Measurements from ENCODE around the gene CPA5.

CPA5 gene

DNA sequence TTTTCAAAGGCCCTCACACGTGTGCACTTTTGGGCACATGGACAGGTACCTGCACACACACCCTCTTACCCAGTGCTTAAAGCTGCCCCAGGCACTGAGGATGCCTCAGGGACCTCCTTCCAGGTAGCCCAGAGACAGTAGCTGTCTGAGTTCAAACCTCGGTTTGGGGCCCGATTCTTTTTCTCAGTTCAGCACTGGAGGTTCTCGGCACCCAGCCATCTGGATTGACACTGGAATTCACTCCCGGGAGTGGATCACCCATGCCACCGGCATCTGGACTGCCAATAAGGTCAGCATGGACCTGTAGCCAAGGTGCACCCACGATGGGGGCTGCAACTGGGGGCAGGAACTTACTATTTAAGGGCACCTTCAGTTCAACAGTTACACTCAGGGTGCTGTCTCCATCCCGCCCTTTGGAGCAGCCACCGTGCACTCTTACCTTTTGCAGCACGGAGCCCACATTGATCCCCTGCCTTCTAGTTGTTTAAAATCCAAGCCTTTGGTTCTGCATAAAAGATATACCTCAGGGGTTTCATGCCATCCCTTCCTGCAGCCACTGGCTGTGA lies 17.7 kb downstream of the CPA5 start:
- TF ChIP-seq, protein P1, sequence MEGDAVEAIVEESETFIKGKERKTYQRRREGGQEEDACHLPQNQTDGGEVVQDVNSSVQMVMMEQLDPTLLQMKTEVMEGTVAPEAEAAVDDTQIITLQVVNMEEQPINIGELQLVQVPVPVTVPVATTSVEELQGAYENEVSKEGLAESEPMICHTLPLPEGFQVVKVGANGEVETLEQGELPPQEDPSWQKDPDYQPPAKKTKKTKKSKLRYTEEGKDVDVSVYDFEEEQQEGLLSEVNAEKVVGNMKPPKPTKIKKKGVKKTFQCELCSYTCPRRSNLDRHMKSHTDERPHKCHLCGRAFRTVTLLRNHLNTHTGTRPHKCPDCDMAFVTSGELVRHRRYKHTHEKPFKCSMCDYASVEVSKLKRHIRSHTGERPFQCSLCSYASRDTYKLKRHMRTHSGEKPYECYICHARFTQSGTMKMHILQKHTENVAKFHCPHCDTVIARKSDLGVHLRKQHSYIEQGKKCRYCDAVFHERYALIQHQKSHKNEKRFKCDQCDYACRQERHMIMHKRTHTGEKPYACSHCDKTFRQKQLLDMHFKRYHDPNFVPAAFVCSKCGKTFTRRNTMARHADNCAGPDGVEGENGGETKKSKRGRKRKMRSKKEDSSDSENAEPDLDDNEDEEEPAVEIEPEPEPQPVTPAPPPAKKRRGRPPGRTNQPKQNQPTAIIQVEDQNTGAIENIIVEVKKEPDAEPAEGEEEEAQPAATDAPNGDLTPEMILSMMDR (IDR thresholded peaks at IDR 0.05), result no peak
- H3K9me3 ChIP-seq, result peaks cover 0 to 7% (median 0%) of the 10 kb centered on the region in 3 donors
- DNase-seq, result peak in 1 of 2 donors; percentile 57
- no peak overlapping the region for H3K27ac ChIP-seq
- H3K36me3 ChIP-seq, result no peaks in the 10 kb centered on the region
- peaks cover 0 to 37% (median 18%) of the 10 kb centered on the region in 4 donors for H3K4me1 ChIP-seq
- no peaks in the 10 kb centered on the region for H3K27me3 ChIP-seq
- H3K4me3 ChIP-seq, result no peak overlapping the region
- intact Hi-C loops (cut with DNase I; ENCODE audit: low total_unique reads), result no loop called here

DNA sequence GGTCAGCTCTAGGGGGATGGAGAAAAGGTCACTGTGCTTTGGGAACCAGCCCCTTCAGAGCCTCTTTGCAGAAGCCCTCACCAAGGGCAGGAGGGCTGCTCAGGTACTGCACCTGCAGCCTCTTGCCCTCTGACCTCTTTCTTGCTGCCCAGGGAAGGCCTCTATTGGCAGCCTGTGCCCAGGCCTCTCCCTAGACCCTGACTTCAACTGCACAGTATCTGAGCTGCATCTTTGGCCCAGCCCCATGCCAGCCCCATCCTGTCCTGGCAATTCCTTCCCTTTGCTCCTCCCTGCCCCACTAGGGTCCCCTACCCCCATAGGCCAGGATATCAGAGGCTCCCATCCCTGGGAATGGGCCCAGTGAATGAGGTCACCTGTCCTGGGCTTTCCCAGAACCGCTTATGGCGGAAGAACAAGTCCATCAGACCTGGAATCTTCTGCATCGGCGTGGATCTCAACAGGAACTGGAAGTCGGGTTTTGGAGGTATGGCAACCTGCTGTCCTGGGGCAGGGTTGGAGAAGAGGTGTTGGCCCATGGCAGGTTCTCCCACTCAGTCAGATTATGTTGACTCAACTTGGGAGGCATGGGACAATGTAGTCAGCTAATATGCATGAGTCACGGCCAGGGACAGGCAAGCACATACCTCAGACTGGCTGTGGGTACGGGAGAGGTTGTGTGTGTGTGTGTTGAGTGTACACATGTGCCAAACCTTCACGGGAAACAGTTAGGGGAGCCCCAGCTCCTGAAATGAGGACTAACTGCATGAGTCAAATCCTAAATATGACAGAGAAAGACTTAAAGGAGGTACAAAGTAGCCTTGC lies 18.6 kb downstream of the CPA5 start:
- H3K27ac ChIP-seq, result peak overlapping the region; percentile 48 to 57
- peak in 1 of 2 donors; percentile 71 for DNase-seq
- H3K36me3 ChIP-seq, result no peaks in the 10 kb centered on the region
- TF ChIP-seq, protein P1 (IDR thresholded peaks at IDR 0.05), result no peak
- intact Hi-C loops (cut with DNase I; ENCODE audit: low total_unique reads), result no loop called here
- H3K27me3 ChIP-seq, result no peaks in the 10 kb centered on the region
- peaks cover 0 to 28% (median 15%) of the 10 kb centered on the region in 4 donors for H3K4me1 ChIP-seq
- peaks cover 0 to 7% (median 0%) of the 10 kb centered on the region in 3 donors for H3K9me3 ChIP-seq
- H3K4me3 ChIP-seq, result no peak overlapping the region

DNA sequence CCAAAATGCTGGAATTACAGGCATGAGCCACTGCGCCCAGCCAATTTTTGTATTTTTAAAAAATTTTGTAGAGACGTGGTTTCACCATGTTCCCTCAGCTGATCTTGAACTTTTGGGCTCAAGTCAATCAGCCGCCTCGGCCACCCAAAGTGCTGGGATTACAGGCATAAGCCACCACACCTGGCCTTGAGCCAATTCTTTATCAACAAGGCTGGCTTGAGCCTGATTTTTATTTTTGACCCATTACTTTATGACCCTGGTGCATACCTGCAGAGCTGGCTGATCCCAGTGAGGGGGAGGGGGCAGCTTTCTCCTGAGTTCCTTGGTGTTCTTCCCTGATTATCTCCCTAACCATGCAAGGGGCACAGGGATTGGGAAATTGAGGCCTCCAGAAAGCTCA lies 19.8 kb downstream of the CPA5 start:
- Histone ChIP-seq H3K4me1 (peaks cover 0 to 37% (median 24%) of the 10 kb centered on the region in 4 donors), H3K27ac (peak overlapping the region; percentile 48 to 57)
- DNase-seq, result peak in 1 of 2 donors; percentile 53

DNA sequence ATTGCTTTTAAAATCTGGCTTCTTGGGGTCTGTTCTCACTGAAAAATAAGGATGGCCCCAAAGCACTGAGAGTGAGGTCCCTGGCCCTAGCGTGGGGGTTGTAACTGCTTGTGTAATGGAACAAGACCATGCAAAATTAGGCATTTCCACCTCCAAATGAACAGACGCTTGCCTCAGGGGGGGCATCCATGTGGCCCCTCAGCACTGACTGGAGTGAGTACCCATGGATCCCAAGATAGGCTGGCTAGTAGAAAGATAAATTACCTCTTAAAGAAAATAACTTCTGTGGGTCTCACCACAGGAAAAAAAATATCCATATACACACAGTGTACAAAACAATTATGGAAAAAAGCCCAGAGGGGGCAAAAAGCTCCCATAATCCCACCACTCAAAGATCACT lies 20.5 kb downstream of the CPA5 start:
- Histone ChIP-seq H3K4me3 (no peak overlapping the region), H3K27me3 (no peaks in the 10 kb centered on the region), H3K9me3 (no peaks in the 10 kb centered on the region), H3K36me3 (no peaks in the 10 kb centered on the region), H3K27ac (no peak overlapping the region), H3K4me1 (peaks cover 6 to 44% (median 30%) of the 10 kb centered on the region in 4 donors)
- DNase-seq, result no peak
- TF ChIP-seq, protein P1 (IDR thresholded peaks at IDR 0.05), result no peak
- intact Hi-C loops (cut with DNase I; ENCODE audit: low total_unique reads), result no loop called here

More for the DNA sequence above, 19.8 kb downstream of the CPA5 start:
- no peaks in the 10 kb centered on the region for H3K36me3 ChIP-seq
- no peak overlapping the region for H3K4me3 ChIP-seq
- TF ChIP-seq, protein P1 (IDR thresholded peaks at IDR 0.05), result no peak
- intact Hi-C loops (cut with DNase I; ENCODE audit: low total_unique reads), result no loop called here
- peaks cover 0 to 3% (median 0%) of the 10 kb centered on the region in 3 donors for H3K9me3 ChIP-seq
- H3K27me3 ChIP-seq, result no peaks in the 10 kb centered on the region

DNA sequence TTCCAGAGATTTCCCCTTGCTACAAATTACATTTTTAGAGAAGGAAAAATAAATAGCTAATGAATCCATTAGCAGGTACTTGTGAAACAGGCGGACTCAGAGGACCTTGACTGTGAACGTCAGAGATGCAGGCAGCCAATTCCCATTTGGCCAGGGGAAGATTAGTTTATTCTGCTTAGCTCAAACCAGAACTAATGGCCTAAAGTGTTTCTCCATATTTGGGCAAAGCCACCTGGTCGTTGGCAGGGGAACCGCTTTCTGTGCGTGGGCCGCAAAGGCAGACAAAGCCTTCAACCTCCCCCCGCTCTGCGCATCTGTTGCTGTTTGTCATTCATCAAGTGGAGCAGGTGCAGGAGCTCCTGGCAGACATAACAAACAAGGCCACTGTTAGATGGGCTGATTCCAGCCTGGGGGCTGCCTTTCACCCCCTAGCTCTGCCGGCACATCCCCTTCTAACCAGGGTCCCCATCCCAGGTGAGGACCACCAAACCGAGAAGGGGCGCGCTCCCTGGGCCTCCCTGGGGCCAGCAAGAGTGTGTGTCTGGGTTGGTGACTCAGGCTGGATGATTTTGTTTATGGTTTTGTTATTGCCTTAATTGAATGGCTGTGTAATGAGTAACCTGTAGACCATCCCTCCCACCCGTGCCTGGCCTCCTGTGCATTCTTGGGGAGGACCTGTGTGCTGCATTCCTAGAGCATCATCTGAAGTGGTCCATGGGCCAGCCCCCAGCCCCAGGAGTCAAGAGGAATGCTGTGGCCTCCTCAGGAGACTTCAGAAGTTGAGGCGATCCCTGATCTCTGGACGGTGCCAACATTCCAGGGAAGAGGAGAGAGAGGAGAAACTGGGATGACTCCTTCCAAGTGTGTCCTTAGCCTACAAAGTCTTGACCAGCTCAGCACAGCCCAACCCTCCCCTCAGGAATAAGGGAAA lies 21.2 kb downstream of the CPA5 start:
- H3K27ac ChIP-seq, result no peak overlapping the region
- no peak overlapping the region for H3K4me3 ChIP-seq
- no peaks in the 10 kb centered on the region for H3K9me3 ChIP-seq
- TF ChIP-seq, protein P1 (IDR thresholded peaks at IDR 0.05), result no peak
- peaks cover 6 to 50% (median 36%) of the 10 kb centered on the region in 4 donors for H3K4me1 ChIP-seq
- intact Hi-C loops (cut with DNase I; ENCODE audit: low total_unique reads), result no loop called here
- no peaks in the 10 kb centered on the region for H3K36me3 ChIP-seq
- DNase-seq, result peak in 1 of 2 donors; percentile 57
- no peaks in the 10 kb centered on the region for H3K27me3 ChIP-seq
